A549 (cell line): ENCODE measurements around the gene USP20.

Experiments used
- CTCF ChIP-seq: fragments of >200 bp; sonication (Bioruptor Twin); formaldehyde crosslinking; IDR thresholded peaks from 3 replicates; pipeline ENCODE4 v1.5.1; 2016
- EP300 ChIP-seq, 2 experiments: fragments of >200 bp; sonication (Bioruptor Twin); formaldehyde crosslinking; IDR thresholded peaks; 2 replicates in 1 of 2; 3 replicates in 1 of 2; pipeline ENCODE4 v1.6.1; 2016 to 2017
- FOSL2 ChIP-seq, 2 experiments: fragments of 450-650 bp in 1 of 2; fragments of >200 bp in 1 of 2; sonication (Bioruptor Twin) in 1 of 2; formaldehyde crosslinking; IDR thresholded peaks; 2 replicates each; pipeline versions ENCODE4 v1.5.0 to v1.6.1; 2016 to 2020; ENCODE audit warnings: mild to moderate bottlenecking in 1 of 2, moderate library complexity in 1 of 2
- HDAC2 ChIP-seq: fragments of 200-600 bp; sonication (generic); IDR thresholded peaks from 2 replicates; pipeline ENCODE4 v1.6.1; 2016
- JUNB ChIP-seq: fragments of >200 bp; sonication (Bioruptor Twin); formaldehyde crosslinking; IDR thresholded peaks from 2 replicates; pipeline ENCODE4 v1.6.1; 2016
- MAX ChIP-seq: IDR thresholded peaks from 2 replicates; pipeline ENCODE4 v1.6.1; 2012
- MAZ ChIP-seq: fragments of 150-350 bp; IDR thresholded peaks from 2 replicates; pipeline ENCODE4 v1.6.1; 2014; ENCODE audit warnings: antibody characterized with exemption, low read depth, low read length, borderline replicate concordance
- PBX3 ChIP-seq: IDR thresholded peaks from 2 replicates; pipeline ENCODE4 v1.6.1; 2012
- POLR2A ChIP-seq: IDR thresholded peaks from 2 replicates; pipeline ENCODE4 v1.6.1; 2012; ENCODE audit warnings: mild to moderate bottlenecking, low read length
- POLR2AphosphoS2 ChIP-seq: conservative IDR thresholded peaks from 2 replicates; pipeline ENCODE4 v1.6.1; 2012; ENCODE audit warnings: low read length, improper control_type of control experiment, inconsistent platforms
- RARB ChIP-seq: fragments of 250-450 bp; sonication (Bioruptor Pico); IDR thresholded peaks from 2 replicates; pipeline ENCODE4 v1.8.0; 2021; ENCODE audit warnings: mild to moderate bottlenecking, moderate library complexity
- REST ChIP-seq: fragments of 200-600 bp; sonication (generic); IDR thresholded peaks from 2 replicates; pipeline ENCODE4 v1.6.1; 2016; ENCODE audit warnings: antibody characterized with exemption, mild to moderate bottlenecking, moderate library complexity
- ZC3H11A ChIP-seq: fragments of 450-650 bp; IDR thresholded peaks from 2 replicates; pipeline ENCODE4 v1.6.1; 2014; ENCODE audit warnings: antibody characterized with exemption, mild to moderate bottlenecking

GRCh38 chr9:129813661-129814060 is 21.6 kb upstream of the USP20 start:
- no peak for TF ChIP-seq CTCF
- no peak for TF ChIP-seq EP300 (IDR thresholded peaks at IDR 0.05)
- no peak for TF ChIP-seq ZC3H11A
- TF ChIP-seq POLR2AphosphoS2, result no peak
- TF ChIP-seq HDAC2, result no peak
- TF ChIP-seq POLR2A, result no peak
- TF ChIP-seq MAX, result no peak
- TF ChIP-seq RARB, result no peak
- TF ChIP-seq JUNB, result no peak
- TF ChIP-seq REST, result no peak
- no peak for TF ChIP-seq FOSL2 (IDR thresholded peaks at IDR 0.05)
- no peak for TF ChIP-seq FOSL2 (CRISPR knock-in tag; IDR thresholded peaks at IDR 0.05)
- TF ChIP-seq MAZ, result no peak
- TF ChIP-seq PBX3, result no peak
